Urinary bladder (tissue), 4 donors: Measurements from ENCODE around the gene PRPSAP1. TPM values are rescaled to one million over a fixed set of nuclear protein-coding genes. Genes with fewer than 3 reads are reported as not detected.

Experiments
- DNase-seq: peaks from one replicate; pipeline ENCODE4 v3.0.0-alpha.2; 2015; ENCODE audit errors: extremely low spot score
- H3K27ac ChIP-seq: one replicate; pipeline ENCODE4 v1.5.1; 2013; ENCODE audit warnings: low read depth, mild to moderate bottlenecking, moderate library complexity
- H3K36me3 ChIP-seq: one replicate; pipeline ENCODE4 v1.6.1; 2013; ENCODE audit warnings: mild to moderate bottlenecking, moderate library complexity; ENCODE audit not compliant: insufficient read depth
- H3K4me1 ChIP-seq: one replicate; pipeline ENCODE4 v1.6.1; 2013; ENCODE audit warnings: mild to moderate bottlenecking, moderate library complexity; ENCODE audit not compliant: insufficient read depth
- H3K4me3 ChIP-seq: one replicate; pipeline ENCODE4 v1.5.1; 2013; ENCODE audit warnings: low read depth, low read length
- WGBS: extraction: QIAGEN DNeasy Blood & Tissue Kit; methylation state at CpG from one replicate; pipeline ENCODE4 v1.1.7; 2013; 5-methylcytosine and 5-hydroxymethylcytosine counted together
- polyA plus RNA-seq: library from polyadenylated mRNA; stranded (reverse); fragments of 200-250 nt; gene quantifications from one replicate; pipeline ENCODE4 v1.2.3, GENCODE V29; 2013
- total RNA-seq: library from RNA; depleted of rRNA; stranded (reverse); fragments of >200 nt; gene quantifications from one replicate; pipeline ENCODE4 v1.2.3, GENCODE V29; 2014
- donor health status: healthy with polysubstance abuse.
- donor health status: healthy.

The PRPSAP1 gene
- total and polyA plus RNA-seq, 2 donors = 38.9 to 40.5 TPM

DNA sequence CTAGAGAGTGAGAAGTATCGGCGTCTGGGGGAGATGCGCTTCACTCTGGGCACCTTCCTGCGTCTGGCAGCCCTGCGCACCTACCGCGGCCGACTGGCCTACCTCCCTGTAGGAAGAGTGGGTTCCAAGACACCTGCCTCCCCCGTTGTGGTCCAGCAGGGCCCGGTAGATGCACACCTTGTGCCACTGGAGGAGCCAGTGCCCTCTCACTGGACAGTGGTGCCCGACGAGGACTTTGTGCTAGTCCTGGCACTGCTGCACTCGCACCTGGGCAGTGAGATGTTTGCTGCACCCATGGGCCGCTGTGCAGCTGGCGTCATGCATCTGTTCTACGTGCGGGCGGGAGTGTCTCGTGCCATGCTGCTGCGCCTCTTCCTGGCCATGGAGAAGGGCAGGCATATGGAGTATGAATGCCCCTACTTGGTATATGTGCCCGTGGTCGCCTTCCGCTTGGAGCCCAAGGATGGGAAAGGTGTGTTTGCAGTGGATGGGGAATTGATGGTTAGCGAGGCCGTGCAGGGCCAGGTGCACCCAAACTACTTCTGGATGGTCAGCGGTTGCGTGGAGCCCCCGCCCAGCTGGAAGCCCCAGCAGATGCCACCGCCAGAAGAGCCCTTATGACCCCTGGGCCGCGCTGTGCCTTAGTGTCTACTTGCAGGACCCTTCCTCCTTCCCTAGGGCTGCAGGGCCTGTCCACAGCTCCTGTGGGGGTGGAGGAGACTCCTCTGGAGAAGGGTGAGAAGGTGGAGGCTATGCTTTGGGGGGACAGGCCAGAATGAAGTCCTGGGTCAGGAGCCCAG is 33.5 kb upstream of the PRPSAP1 start:
- Histone ChIP-seq H3K4me3 (no peak overlapping the region), H3K4me1 (no peaks in the 10 kb centered on the region), H3K36me3 (peaks cover 4% of the 10 kb centered on the region), H3K27ac (no peak overlapping the region)
- no peak for DNase-seq
- WGBS = 94% methylated on average over 31 of the region's 31 CpGs

DNA sequence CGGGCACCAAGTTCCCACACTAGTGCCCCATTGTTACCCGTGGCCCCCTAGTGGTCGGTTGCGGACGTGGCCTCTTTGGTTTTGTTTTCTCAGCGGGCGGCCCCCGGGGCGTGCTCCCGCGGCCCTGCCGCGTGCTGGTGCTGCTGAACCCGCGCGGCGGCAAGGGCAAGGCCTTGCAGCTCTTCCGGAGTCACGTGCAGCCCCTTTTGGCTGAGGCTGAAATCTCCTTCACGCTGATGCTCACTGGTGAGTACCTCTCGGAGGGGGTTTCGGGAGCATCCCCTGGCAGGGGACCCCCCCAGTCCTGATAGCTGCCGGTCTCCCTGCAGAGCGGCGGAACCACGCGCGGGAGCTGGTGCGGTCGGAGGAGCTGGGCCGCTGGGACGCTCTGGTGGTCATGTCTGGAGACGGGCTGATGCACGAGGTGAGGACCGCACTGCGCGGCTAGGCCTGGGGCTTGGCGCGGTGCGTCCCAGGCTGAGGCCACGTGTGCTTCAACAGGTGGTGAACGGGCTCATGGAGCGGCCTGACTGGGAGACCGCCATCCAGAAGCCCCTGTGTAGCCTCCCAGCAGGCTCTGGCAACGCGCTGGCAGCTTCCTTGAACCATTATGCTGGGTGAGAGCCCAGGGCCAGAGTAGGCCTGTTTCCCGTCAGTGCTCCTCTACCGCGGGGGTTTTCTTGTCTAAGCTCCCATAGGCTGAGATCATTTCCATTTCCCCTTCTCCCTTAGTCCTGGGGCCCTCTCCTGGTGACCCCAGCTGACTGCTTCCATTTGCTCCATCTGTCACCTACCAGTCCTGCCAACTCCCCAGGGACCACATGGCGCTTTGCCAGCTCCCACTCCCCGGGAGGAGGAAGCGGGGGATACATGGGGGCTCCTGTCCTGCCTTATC is 32.4 kb upstream of the PRPSAP1 start:
- H3K4me3 ChIP-seq = peak overlapping the region; percentile 10
- no peaks in the 10 kb centered on the region for H3K4me1 ChIP-seq
- no peak overlapping the region for H3K27ac ChIP-seq
- 24% methylated on average over 52 of the region's 52 CpGs for WGBS
- DNase-seq = no peak
- H3K36me3 ChIP-seq = peaks cover 4% of the 10 kb centered on the region

DNA sequence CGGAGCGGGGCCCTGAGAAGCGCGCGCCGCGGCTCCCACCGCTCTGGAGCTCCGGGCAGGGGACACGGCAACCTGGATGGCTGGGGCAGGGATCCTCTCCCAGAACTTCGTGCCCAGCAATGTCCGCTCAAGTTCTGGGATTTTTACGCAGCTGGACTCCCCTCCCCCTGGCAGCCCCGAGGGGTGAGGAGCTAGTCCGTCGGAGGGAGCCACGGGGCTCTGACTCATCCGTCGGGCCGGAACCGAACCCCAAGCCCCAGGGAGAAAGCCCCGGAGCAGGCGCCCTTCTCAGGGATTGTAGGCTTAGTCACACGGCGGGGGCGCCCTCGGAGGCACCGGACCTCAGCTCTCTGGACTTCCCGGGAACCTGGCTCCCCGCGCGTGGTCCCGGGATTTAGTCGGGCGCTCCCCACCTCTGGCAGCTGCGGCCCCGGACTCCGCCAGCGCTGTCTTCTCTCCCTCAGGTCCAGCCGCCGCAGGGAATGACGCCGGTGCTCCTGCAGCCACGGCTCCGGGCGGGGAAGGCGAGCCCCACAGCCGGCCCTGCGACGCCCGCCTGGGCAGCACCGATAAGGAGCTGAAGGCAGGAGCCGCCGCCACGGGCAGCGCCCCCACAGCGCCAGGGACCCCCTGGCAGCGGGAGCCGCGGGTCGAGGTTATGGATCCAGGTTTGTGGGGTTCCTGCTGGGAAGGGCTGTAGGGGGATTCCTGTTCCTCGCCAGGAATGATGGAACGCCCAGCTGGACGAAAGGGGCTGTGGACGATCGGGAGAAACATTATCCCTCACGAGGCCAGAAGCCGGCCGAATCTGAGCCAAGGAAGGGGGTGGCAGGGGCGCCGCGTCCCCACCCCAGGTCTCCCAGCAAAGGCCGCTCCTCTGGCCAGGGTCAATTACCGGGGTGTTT is 31.5 kb upstream of the PRPSAP1 start:
- H3K4me1 ChIP-seq = no peaks in the 10 kb centered on the region
- peak overlapping the region; percentile 56 for H3K4me3 ChIP-seq
- no peak overlapping the region for H3K27ac ChIP-seq
- no peaks in the 10 kb centered on the region for H3K36me3 ChIP-seq
- WGBS = under 1% methylated on average over 74 of the region's 74 CpGs
- DNase-seq = no peak

DNA sequence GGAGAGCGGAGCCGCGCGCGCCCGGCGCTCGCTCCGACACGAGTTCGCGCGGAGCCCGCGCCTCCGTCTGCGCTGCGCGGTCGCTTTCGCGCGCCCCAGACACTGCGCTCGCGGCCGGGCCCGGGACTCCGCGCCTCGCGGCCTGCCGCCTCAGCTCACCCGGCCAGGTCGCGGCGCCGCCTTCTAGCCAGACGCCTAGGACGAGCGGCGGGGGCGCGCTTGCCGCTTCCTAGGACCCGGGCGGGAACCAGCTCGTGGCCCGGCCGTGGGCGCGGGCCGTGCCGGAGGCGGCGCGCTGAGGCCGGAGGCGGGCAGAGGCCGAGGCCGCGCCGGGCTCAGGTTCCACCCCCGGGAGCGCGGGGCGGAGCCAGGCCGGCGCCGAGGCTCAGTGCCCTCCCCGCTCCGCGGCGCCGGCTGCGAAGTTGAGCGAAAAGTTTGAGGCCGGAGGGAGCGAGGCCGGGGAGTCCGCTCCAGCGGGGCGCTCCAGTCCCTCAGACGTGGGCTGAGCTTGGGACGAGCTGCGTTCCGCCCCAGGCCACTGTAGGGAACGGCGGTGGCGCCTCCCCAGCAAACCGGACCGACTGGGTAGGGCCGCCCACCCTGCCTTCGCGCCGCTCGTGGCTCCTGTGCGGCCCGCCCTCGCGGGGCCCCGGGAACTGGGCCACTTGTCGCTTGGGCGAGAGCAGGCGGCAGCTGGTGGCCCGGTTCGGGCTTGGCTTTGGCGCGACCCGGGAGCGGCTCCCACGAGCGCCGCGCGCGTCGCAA is 30.7 kb upstream of the PRPSAP1 start, which contains the start of gene SPHK1:
TSS of gene SPHK1 (plus strand) at position 388 of the 765 bp plus-strand sequence. CDS start 1,036 bp downstream, outside the sequence.
- H3K36me3 ChIP-seq = no peaks in the 10 kb centered on the region
- WGBS = under 1% methylated on average over 118 of the region's 118 CpGs
- H3K27ac ChIP-seq = peak within 1 kb of the TSS; percentile 63
- no peak for DNase-seq
- H3K4me1 ChIP-seq = no peaks in the 10 kb centered on the region
- peak within 1 kb of the TSS; percentile 56 for H3K4me3 ChIP-seq

DNA sequence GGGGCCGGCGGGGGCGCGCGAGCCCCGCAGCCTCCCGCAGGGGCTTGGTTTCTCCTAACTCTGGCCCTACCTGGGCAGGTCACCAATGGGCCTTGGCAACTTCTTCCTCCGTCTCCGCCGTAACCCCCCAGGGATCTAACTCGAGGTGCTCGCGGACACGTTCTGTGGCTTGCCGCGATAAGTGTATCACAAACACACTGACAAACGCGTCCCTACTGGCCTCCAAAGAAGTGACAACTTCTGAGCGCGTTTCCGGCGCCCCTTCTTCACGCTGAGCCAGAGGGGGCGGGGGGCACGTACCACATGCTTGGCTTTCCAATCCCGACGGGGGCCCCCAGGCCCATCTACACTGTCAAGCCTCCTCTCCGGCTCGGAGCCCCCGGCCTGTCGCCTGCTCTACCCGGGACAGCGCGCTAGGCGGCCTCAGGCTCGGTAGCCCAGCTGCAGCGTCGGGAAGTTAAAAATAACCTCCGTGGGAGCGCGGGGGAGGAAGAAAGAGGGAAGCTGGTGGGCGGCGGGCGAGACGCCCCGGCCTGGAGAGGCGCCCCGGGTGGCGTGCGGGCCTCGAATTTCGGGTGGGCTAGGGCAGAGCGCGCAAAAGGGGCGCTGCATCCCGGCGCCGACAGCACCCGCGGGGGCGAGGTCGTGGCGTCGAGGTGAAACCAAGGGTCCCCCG is 30.0 kb upstream of the PRPSAP1 start:
- no peaks in the 10 kb centered on the region for H3K36me3 ChIP-seq

DNA sequence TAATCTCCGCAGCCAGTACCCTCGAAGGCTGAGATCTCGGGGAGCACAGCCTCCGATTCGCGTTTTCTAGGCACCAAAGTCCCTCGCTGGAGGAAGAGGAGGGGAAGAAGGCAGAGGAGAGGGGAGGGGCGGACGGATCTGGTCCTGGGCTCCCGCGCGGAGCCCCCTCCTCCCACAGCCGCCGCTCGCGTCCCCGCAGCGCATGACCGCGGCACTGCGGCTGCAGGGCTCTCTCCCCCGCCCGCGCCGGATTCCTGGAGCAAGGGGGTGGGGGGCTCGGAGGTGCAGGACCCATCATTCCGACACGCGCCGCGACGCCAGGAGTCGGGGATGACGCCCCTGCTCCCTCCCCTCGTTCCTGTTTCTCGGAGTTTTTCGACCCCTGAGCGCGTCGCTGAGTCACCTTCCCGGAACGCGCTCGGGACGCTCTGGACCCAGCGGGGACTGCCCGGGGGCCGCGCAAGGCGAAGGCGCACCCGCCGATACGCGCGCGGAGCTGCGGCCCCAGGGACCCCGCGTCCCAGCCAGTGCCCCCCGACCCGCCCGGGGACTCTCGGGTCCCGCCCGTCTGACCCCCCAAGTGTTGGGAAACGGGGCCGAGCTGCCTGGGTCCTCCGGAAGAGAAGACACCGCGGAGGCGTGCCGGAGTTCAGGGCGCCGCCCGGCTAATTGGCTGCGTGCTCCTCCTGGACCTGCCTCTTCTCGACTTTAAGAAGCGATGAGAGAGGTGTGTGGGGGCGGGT is 29.3 kb upstream of the PRPSAP1 start:
- no peak for DNase-seq
- Histone ChIP-seq H3K36me3 (no peaks in the 10 kb centered on the region), H3K4me3 (peak overlapping the region; percentile 56), H3K27ac (no peak overlapping the region), H3K4me1 (no peaks in the 10 kb centered on the region)
- 1% methylated on average over 80 of the region's 80 CpGs for WGBS

More for the DNA sequence above, 30.0 kb upstream of the PRPSAP1 start:
- DNase-seq = no peak
- no peaks in the 10 kb centered on the region for H3K4me1 ChIP-seq
- 0% methylated on average over 65 of the region's 65 CpGs for whole genome bisulfite sequencing
- peak overlapping the region; percentile 56 for H3K4me3 ChIP-seq
- no peak overlapping the region for H3K27ac ChIP-seq

DNA sequence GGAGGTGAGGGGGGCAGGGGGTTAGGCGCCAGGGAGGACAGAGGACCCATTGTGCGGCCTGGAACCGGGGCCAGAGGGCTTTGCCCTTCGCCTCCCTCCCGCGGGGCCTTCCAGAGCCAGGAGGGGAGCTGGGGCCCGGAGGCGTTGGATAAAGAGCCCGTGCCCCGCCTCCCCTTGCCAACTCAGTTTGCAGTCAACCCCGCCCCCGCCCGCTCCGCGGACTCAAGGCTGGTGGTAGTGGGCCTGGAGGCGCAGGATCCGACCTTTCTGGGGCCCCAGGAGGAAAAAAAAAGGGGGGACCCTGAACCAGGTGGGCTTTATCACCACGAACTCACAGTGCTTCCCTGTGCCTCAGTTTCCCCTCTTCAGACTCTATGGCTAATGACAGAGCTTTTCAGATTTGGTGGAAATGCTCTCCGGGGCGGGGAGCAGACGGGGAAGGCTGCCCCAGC is 28.7 kb upstream of the PRPSAP1 start:
- Histone ChIP-seq H3K27ac (no peak overlapping the region), H3K4me3 (peak overlapping the region; percentile 56), H3K4me1 (no peaks in the 10 kb centered on the region), H3K36me3 (no peaks in the 10 kb centered on the region)
- no peak for DNase-seq
- 22% methylated on average over 21 of the region's 21 CpGs for WGBS

DNA sequence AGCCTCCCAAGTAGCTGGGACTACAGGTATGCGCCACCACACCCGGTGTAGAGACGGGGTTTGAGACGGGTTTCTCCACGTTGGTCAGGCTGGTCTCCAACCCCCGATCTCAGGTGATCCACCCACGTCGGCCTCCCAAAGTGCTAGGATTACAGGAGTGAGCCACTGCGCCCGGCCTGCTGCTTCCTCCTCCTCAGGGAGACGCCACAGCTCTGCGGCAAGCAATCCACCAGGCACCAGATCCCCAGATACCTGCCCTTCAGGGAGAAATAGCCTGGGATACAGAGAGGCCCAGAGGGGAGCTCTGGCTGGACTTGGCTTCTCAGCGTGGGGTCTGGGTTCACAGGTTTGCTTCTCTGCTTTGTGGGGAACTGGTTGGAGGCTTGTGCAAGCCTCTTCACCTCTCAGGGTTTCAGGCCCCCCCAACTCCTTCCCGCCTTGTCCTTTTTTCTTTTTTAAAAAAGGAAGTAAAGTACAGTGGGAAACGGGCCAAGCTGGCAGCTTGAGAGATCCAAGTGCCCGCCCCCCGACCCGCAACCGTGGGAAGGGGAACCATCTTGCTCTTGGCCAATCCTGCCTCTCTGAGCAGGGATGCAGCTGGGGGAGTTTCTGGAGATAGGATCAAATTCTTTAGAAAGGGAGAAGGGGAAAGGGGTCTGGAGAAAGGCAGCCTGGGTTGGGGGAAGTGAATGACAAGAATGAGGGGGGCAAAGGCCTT is 28.1 kb upstream of the PRPSAP1 start:
- DNase-seq = no peak
- Histone ChIP-seq H3K27ac (no peak overlapping the region), H3K36me3 (no peaks in the 10 kb centered on the region), H3K4me1 (no peaks in the 10 kb centered on the region), H3K4me3 (no peak overlapping the region)
- 77% methylated on average over 19 of the region's 19 CpGs for WGBS

DNA sequence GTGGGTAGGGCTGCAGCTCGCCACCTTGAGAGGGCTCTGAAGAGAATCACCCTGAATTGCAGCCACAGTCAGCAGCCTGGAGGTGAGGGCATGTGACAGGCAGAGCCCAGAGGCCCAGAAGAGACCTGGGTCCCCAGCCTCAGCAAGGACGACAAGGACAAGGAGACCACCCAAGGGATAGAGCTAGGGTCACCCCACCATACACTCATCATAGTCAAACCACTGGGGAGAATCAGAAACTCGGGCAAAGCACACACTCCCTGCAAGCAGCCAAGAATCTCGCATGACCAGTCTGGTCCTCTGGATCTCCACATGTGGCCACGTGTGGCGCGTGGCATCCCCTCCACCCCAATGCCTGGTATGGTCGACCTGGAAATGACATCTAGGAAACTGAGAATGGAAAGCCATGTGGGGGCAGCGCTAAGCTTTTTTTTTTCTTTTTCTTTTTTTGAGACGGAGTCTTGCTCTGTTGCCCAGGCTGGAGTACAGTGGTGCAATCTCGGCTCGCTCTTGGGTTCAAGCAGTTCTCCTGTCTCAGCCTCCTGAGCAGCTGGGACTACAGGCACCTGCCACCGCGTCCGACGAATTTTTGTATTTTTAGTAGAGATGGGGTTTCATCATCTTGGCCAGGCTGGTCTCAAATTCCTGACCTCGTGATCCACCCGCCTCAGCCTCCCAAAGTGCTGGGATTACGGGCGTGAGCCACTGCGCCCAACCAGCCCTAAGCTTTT is 26.1 kb upstream of the PRPSAP1 start:
- no peak for DNase-seq
- Histone ChIP-seq H3K27ac (no peak overlapping the region), H3K4me3 (no peak overlapping the region), H3K36me3 (no peaks in the 10 kb centered on the region), H3K4me1 (no peaks in the 10 kb centered on the region)
- 90% methylated on average over 21 of the region's 21 CpGs for WGBS

DNA sequence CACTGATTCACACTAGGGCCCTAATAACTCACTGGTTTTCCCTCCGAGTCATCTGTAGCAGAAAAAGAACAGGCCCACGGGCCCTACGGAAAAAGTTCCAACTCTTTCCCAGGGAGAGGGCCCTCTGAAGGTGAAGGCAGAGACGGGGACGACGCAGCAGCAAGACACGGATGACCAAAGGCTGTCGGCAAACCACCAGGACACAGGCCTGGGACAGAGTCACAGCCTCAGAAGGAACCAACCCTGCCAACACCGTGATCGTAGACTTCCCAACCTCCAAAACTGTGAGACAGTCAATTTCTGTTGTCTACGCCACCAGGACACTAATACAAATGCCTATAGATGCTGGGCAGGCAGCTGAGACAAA is 25.5 kb upstream of the PRPSAP1 start:
- H3K4me1 ChIP-seq = no peaks in the 10 kb centered on the region
- H3K27ac ChIP-seq = no peak overlapping the region
- WGBS = 93% methylated on average over 11 of the region's 11 CpGs
- H3K4me3 ChIP-seq = no peak overlapping the region
- H3K36me3 ChIP-seq = no peaks in the 10 kb centered on the region
- no peak for DNase-seq
